Fibroblast of lung (primary cell): ENCODE results near the gene SEMG1.

Experiments used
- EZH2 ChIP-seq: IDR thresholded peaks from 2 replicates; pipeline ENCODE4 v1.5.1; 2012; ENCODE audit warnings: low read length, control low read depth, mild to moderate bottlenecking; ENCODE audit errors: missing control alignments
- TF ChIP-seq, protein P1 (sequence below), 2 donors: IDR thresholded peaks in 1 of 2; conservative IDR thresholded peaks in 1 of 2; 1 replicate in 1 of 2; 2 replicates in 1 of 2; pipeline ENCODE4 v1.5.1; 2011 to 2012; ENCODE audit warnings: low read length in 2 of 2, control low read depth in 1 of 2, inconsistent platforms in 1 of 2, low read depth in 1 of 2, mild to moderate bottlenecking in 1 of 2

DNA sequence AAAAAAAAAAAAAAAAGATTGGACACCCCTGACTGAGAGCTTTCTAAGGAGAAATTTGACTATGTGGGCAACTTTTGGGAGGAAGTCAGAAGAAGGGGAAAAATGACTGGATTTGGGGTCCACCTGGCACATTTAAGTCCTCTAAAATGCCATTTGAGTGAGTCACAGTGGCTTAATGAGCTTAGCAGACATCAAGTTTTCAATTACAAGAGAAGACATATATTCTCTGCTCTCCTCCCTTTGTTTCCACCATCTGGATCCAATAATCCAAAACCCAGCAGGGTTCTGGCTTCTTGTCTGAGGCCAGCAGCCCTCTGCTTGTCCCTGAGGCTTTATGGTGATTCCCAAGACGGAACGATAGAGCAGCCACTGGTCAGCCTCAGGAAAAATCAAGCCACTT, 25.2 kb upstream of the SEMG1 start:
- TF ChIP-seq, protein P1, sequence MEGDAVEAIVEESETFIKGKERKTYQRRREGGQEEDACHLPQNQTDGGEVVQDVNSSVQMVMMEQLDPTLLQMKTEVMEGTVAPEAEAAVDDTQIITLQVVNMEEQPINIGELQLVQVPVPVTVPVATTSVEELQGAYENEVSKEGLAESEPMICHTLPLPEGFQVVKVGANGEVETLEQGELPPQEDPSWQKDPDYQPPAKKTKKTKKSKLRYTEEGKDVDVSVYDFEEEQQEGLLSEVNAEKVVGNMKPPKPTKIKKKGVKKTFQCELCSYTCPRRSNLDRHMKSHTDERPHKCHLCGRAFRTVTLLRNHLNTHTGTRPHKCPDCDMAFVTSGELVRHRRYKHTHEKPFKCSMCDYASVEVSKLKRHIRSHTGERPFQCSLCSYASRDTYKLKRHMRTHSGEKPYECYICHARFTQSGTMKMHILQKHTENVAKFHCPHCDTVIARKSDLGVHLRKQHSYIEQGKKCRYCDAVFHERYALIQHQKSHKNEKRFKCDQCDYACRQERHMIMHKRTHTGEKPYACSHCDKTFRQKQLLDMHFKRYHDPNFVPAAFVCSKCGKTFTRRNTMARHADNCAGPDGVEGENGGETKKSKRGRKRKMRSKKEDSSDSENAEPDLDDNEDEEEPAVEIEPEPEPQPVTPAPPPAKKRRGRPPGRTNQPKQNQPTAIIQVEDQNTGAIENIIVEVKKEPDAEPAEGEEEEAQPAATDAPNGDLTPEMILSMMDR (conservative IDR thresholded peaks at IDR 0.05 in 1 of 2, IDR thresholded peaks at IDR 0.05 in 1 of 2; ENCODE audit: low read depth in 1 of 2, low read length in 2 of 2): no peak
- TF ChIP-seq EZH2: no peak
